Loucy (cell line): ENCODE results near the gene TSPAN9.

Experiments used
- H2AFZ ChIP-seq: fragments of 200-600 bp; sonication (generic); 2 replicates; pipeline ENCODE4 v1.6.0; 2016; ENCODE audit warnings: antibody characterized with exemption, mild to moderate bottlenecking, low read length, moderate library complexity
- H3F3A ChIP-seq: fragments of 200-600 bp; 2 replicates; pipeline ENCODE4 v1.6.0; 2016; ENCODE audit warnings: antibody characterized with exemption, low read depth, mild to moderate bottlenecking
- H3K27me3 ChIP-seq: fragments of 200-600 bp; sonication (generic); 2 replicates; pipeline ENCODE4 v1.6.1; 2014; ENCODE audit warnings: low read length, mild to moderate bottlenecking; ENCODE audit not compliant: insufficient read depth, poor library complexity, severe bottlenecking
- H3K36me3 ChIP-seq: fragments of 200-600 bp; sonication (generic); 2 replicates; pipeline ENCODE4 v1.6.1; 2016; ENCODE audit warnings: low read length; ENCODE audit not compliant: insufficient read depth
- H3K4me1 ChIP-seq: fragments of 200-600 bp; sonication (generic); 2 replicates; pipeline ENCODE4 v1.5.1; 2014; ENCODE audit warnings: low read length, mild to moderate bottlenecking; ENCODE audit not compliant: insufficient read depth, poor library complexity, severe bottlenecking
- H3K4me2 ChIP-seq: fragments of 200-600 bp; sonication (generic); 2 replicates; pipeline ENCODE4 v1.6.0; 2014; ENCODE audit warnings: antibody characterized with exemption, low read length, low read depth, mild to moderate bottlenecking; ENCODE audit not compliant: poor library complexity, severe bottlenecking
- H3K4me3 ChIP-seq: fragments of 200-600 bp; sonication (generic); 2 replicates; pipeline ENCODE4 v1.5.1; 2014; ENCODE audit warnings: low read length, mild to moderate bottlenecking, mixed read lengths; ENCODE audit not compliant: poor library complexity, severe bottlenecking
- H3K79me2 ChIP-seq: fragments of 200-600 bp; sonication (generic); 2 replicates; pipeline ENCODE4 v1.6.1; 2014; ENCODE audit warnings: low read length; ENCODE audit not compliant: insufficient read depth
- H3K9ac ChIP-seq: fragments of 200-600 bp; sonication (generic); 2 replicates; pipeline ENCODE4 v1.6.0; 2014; ENCODE audit warnings: mild to moderate bottlenecking, low read depth, low read length, moderate library complexity; ENCODE audit not compliant: poor library complexity, severe bottlenecking
- H3K9me2 ChIP-seq: fragments of 200-600 bp; sonication (generic); replicated peaks from 2 replicates; pipeline ENCODE4 v1.6.1; 2016; ENCODE audit warnings: low read depth, low read length, mixed read lengths
- H3K9me3 ChIP-seq: fragments of 200-600 bp; sonication (generic); 2 replicates; pipeline ENCODE4 v1.6.1; 2014; ENCODE audit warnings: mild to moderate bottlenecking, antibody characterized with exemption, low read length, low read depth; ENCODE audit not compliant: insufficient read depth
- H4K20me1 ChIP-seq: fragments of 200-600 bp; sonication (generic); 2 replicates; pipeline ENCODE4 v1.6.0; 2014; ENCODE audit warnings: antibody characterized with exemption, low read length, mild to moderate bottlenecking; ENCODE audit not compliant: insufficient read depth, poor library complexity, severe bottlenecking
- CTCF ChIP-seq: fragments of 200-600 bp; sonication (generic); conservative IDR thresholded peaks from 2 replicates; pipeline ENCODE4 v1.5.1; 2014; ENCODE audit warnings: mild to moderate bottlenecking, antibody characterized with exemption, low read length
- EZH2phosphoT487 ChIP-seq: fragments of 200-600 bp; IDR thresholded peaks from 2 replicates; pipeline ENCODE4 v1.6.1; 2018; ENCODE audit warnings: antibody characterized with exemption, mild to moderate bottlenecking, moderate library complexity, borderline replicate concordance

TSPAN9 gene

GRCh38 chr12:3222979-3223378, 145.8 kb downstream of the TSPAN9 start:
- Histone ChIP-seq H3K36me3 (no peaks in the 10 kb centered on the region), H3K9ac (no peak overlapping the region), H3K4me3 (no peak overlapping the region), H4K20me1 (no peaks in the 10 kb centered on the region), H3K9me3 (no peaks in the 10 kb centered on the region), H3K79me2 (no peaks in the 10 kb centered on the region), H3K27me3 (no peaks in the 10 kb centered on the region), H3F3A (no peaks in the 10 kb centered on the region), H3K4me2 (no peak overlapping the region), H3K4me1 (no peaks in the 10 kb centered on the region), H3K9me2 (no peaks in the 10 kb centered on the region), H2AFZ (no peak overlapping the region)
- TF ChIP-seq EZH2phosphoT487 (no peak), CTCF (no peak)

DNA sequence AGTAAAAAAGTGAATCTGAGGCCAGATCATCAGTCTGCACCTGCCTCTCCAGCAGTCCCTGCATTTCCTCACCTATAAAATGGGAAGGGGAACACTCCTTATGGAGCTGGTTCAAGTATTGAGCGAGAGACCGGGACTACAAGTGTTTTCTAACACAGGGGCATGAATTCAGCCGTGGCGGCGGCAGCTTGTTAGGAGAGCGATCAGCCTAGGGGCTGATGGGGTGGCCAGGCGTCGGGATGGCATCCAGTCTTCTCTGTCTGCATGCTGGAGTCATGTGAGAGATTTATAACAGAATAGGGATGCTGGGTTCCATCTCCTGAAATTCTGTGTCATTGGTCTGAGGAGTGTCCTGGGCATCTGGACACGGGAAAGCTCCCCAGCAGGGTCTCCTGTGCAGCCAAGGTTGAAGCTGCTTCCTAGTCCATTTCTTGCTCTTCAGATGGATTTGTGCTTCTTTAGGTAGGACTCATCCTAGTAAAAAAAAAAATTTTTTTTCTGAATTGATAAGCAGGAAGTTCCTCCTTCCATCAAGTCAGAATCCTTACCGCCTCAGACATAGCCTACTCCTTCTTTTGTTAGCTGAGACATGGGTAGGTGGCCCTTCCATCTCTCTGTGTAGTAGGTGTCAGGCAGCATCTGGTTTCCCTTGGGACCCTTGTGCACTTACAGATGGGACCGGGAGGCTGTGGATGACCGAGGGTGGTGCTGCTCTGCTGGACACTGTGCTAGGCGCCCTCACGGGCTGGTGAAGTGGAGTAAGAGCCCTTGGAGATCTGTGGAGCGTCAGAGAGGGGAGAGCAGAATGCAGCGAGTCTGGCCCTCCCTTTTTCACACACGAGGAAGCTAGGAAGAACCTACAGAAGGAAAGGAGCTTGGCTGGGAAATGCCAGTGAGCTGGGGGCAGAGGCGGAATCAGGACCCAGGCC, 146.7 kb downstream of the TSPAN9 start:
- Histone ChIP-seq H3K4me2 (no peak overlapping the region), H3K9me3 (no peaks in the 10 kb centered on the region)
- TF ChIP-seq EZH2phosphoT487 (no peak), CTCF (no peak)

GRCh38 chr12:3224530-3224903, 147.3 kb downstream of the TSPAN9 start:
- no peaks in the 10 kb centered on the region for H3F3A ChIP-seq
- no peak overlapping the region for H3K9ac ChIP-seq
- H2AFZ ChIP-seq, result no peak overlapping the region
- no peaks in the 10 kb centered on the region for H4K20me1 ChIP-seq
- no peaks in the 10 kb centered on the region for H3K36me3 ChIP-seq
- no peak overlapping the region for H3K4me2 ChIP-seq
- no peaks in the 10 kb centered on the region for H3K9me3 ChIP-seq
- no peaks in the 10 kb centered on the region for H3K27me3 ChIP-seq
- no peaks in the 10 kb centered on the region for H3K4me1 ChIP-seq
- no peak overlapping the region for H3K4me3 ChIP-seq
- H3K9me2 ChIP-seq, result no peaks in the 10 kb centered on the region
- TF ChIP-seq CTCF, result no peak
- TF ChIP-seq EZH2phosphoT487, result no peak
- no peaks in the 10 kb centered on the region for H3K79me2 ChIP-seq

More for the DNA sequence above, 146.7 kb downstream of the TSPAN9 start:
- H3K9ac ChIP-seq, result no peak overlapping the region
- H3K36me3 ChIP-seq, result no peaks in the 10 kb centered on the region
- H3K27me3 ChIP-seq, result no peaks in the 10 kb centered on the region
- no peaks in the 10 kb centered on the region for H3K79me2 ChIP-seq
- H3F3A ChIP-seq, result no peaks in the 10 kb centered on the region
- no peaks in the 10 kb centered on the region for H3K9me2 ChIP-seq
- no peaks in the 10 kb centered on the region for H3K4me1 ChIP-seq
- no peak overlapping the region for H3K4me3 ChIP-seq
- H4K20me1 ChIP-seq, result no peaks in the 10 kb centered on the region
- H2AFZ ChIP-seq, result no peak overlapping the region
